OCI-M2 (cell line): ENCODE measurements around the gene KRTAP9-6.
"Not testable (repeated sequence)": the region's sequence is repeated elsewhere in the genome, so short reads cannot be mapped to it uniquely, and the experiment has no call there.

Source experiments
- DNase-seq: peaks from one replicate; lab custom pipeline; 2025; ENCODE audit not compliant: unreplicated experiment; lab: John Stamatoyannopoulos, UW

KRTAP9-6 gene

GRCh38 chr17:41265078-41265477 is at the start of gene KRTAP9-6:
KRTAP9-6 (plus strand) TSS chr17:41265378; CDS start chr17:41265378, 0 bp downstream.
- DNase-seq: no peak

- no peak for DNase-seq
These were observed 49.5 kb upstream of the KRTAP9-6 start for GRCh38 chr17:41215681-41216080.

GRCh38 chr17:41223821-41224220 is 41.4 kb upstream of the KRTAP9-6 start:
- DNase-seq: no peak

GRCh38 chr17:41226051-41226450 is 39.1 kb upstream of the KRTAP9-6 start:
- no peak for DNase-seq

- DNase-seq: not testable (repeated sequence)
These were observed 38.5 kb upstream of the KRTAP9-6 start, which contains the start of gene KRTAP9-2 for GRCh38 chr17:41226598-41227095. KRTAP9-2 (plus strand) TSS chr17:41226648; CDS start chr17:41226655, 7 bp downstream.

- DNase-seq: no peak
These were observed 35.1 kb upstream of the KRTAP9-6 start for GRCh38 chr17:41230094-41230493.

GRCh38 chr17:41231731-41232130 is 33.4 kb upstream of the KRTAP9-6 start:
- DNase-seq: no peak

GRCh38 chr17:41232399-41233105 is 32.6 kb upstream of the KRTAP9-6 start, which contains the start of gene KRTAP9-3:
KRTAP9-3 (plus strand) TSS chr17:41232449; CDS start chr17:41232502, 53 bp downstream.
- not testable (repeated sequence) for DNase-seq

GRCh38 chr17:41237116-41237515 is 28.1 kb upstream of the KRTAP9-6 start:
- not testable (repeated sequence) for DNase-seq

GRCh38 chr17:41237949-41238437 is 27.2 kb upstream of the KRTAP9-6 start, which contains the start of gene KRTAP9-8:
KRTAP9-8 (plus strand) TSS chr17:41237999; CDS start chr17:41238052, 53 bp downstream.
- not testable (repeated sequence) for DNase-seq

- DNase-seq: not testable (repeated sequence)
These were observed 18.0 kb upstream of the KRTAP9-6 start for GRCh38 chr17:41246995-41247787.

- not testable (repeated sequence) for DNase-seq
These were observed 15.4 kb upstream of the KRTAP9-6 start, which contains the start of gene KRTAP9-4 for GRCh38 chr17:41249637-41250240. KRTAP9-4 (plus strand) TSS chr17:41249687; CDS start chr17:41249721, 34 bp downstream.

GRCh38 chr17:41251261-41251660 is 13.9 kb upstream of the KRTAP9-6 start:
- no peak for DNase-seq

GRCh38 chr17:41254861-41255260 is 10.3 kb upstream of the KRTAP9-6 start:
- DNase-seq: no peak

GRCh38 chr17:41255381-41256290 is 9.5 kb upstream of the KRTAP9-6 start, which contains the start of gene KRTAP9-9:
KRTAP9-9 (plus strand) TSS chr17:41255384.
- DNase-seq: not testable (repeated sequence)

- DNase-seq: no peak
These were observed 8.9 kb upstream of the KRTAP9-6 start for GRCh38 chr17:41256291-41256685.

GRCh38 chr17:41258406-41258805 is 6.8 kb upstream of the KRTAP9-6 start:
- no peak for DNase-seq

GRCh38 chr17:41263212-41263611 is 2.0 kb upstream of the KRTAP9-6 start:
- no peak for DNase-seq

- no peak for DNase-seq
These were observed 579 bp upstream of the KRTAP9-6 start for GRCh38 chr17:41264599-41264998.

- DNase-seq: no peak
These were observed 2.5 kb downstream of the KRTAP9-6 start for GRCh38 chr17:41267711-41268110.
